MCF 10A (cell line): Measurements from ENCODE around the gene CA10. TPM values are rescaled to one million over a fixed set of nuclear protein-coding genes. Genes with fewer than 3 reads are reported as not detected.

Experiments used
- BruUV-seq: library from RNA; stranded (reverse); fragments of 400-500 nt; replicated peaks from 2 replicates; lab custom pipeline; 2021; lab: Mats Ljungman, UMichigan
- CTCF ChIA-PET: fragments of 300-600 bp; sonication (Branson Sonifier 250); formaldehyde crosslinking; extraction: SDS; loops from one replicate; lab custom pipeline; 2021; ENCODE audit warnings: antibody characterized with exemption, inconsistent platforms; lab: Yijun Ruan, JAX
- POLR2A ChIA-PET: fragments of 300-600, 350-650 bp; sonication (Branson Sonifier 250); formaldehyde crosslinking; extraction: SDS; loops from one replicate; lab custom pipeline; 2020; ENCODE audit warnings: antibody characterized with exemption, inconsistent platforms; lab: Yijun Ruan, JAX
- DNase-seq: peaks from one replicate; pipeline ENCODE4 v3.0.0-alpha.2; 2018; ENCODE audit not compliant: unreplicated experiment
- H3K27ac Mint-ChIP-seq: one replicate; pipeline ENCODE4 v1.8.0; 2022; ENCODE audit warnings: mild to moderate bottlenecking, low read depth, mixed read lengths; ENCODE audit not compliant: unreplicated experiment
- H3K27me3 Mint-ChIP-seq: one replicate; pipeline ENCODE4 v1.8.0; 2022; ENCODE audit warnings: mixed read lengths; ENCODE audit not compliant: insufficient read depth, unreplicated experiment
- H3K36me3 Mint-ChIP-seq: one replicate; pipeline ENCODE4 v1.8.0; 2022; ENCODE audit warnings: mild to moderate bottlenecking, moderate library complexity, mixed read lengths; ENCODE audit not compliant: insufficient read depth, unreplicated experiment
- H3K4me1 Mint-ChIP-seq: one replicate; pipeline ENCODE4 v1.8.0; 2022; ENCODE audit warnings: mixed read lengths; ENCODE audit not compliant: insufficient read depth, unreplicated experiment
- H3K4me3 Mint-ChIP-seq: one replicate; pipeline ENCODE4 v1.8.0; 2022; ENCODE audit warnings: mild to moderate bottlenecking, moderate library complexity, mixed read lengths; ENCODE audit not compliant: unreplicated experiment
- H3K9me3 Mint-ChIP-seq: one replicate; pipeline ENCODE4 v1.8.0; 2022; ENCODE audit warnings: mixed read lengths; ENCODE audit not compliant: unreplicated experiment
- intact Hi-C: fragments of 100-400 bp; cut with micrococcal nuclease; formaldehyde crosslinking; loops from 2 replicates; pipeline ENCODE4 v1.14.1; 2022
- total RNA-seq: library from RNA; stranded (reverse); gene quantifications from 2 replicates; pipeline ENCODE4 v1.2.3, GENCODE V29; 2022
- TF ChIP-seq, protein P1 (sequence below): fragments of 200-600 bp; IDR thresholded peaks from one replicate; pipeline ENCODE4 v1.8.0; 2022; ENCODE audit warnings: antibody characterized with exemption, mild to moderate bottlenecking; ENCODE audit not compliant: unreplicated experiment

The CA10 gene
- total RNA-seq, 1 experiment from 2014 or later, result not detected

DNA sequence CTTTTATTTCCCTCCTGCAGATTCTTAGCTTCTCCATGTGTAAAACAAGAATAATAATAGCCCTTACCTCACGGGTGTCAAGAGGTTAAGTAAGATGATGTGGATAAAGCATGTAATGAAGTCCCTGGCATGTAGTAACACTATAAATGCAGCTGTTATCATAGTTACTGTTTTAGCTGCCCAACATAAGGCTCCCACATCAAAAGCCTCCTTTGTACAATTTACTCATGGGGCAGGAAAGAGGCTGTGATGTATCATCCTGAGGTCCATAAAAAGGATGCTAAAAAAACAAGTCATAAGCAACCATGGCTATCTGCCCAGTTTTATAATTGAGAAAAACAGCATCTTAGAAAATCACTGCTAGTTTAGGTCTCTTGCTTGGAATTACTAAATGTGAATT, 339.7 kb downstream of the CA10 start:
- ChIA-PET POLR2A (no interaction called here), CTCF (interaction anchor here (1.2 to 1.7 kb wide), 3 partner anchors 53 to 289 kb away, joined by 3 to 5 read pairs (median 4); no protein-coding TSS in a partner anchor)
- Mint-ChIP-seq H3K36me3 (no peaks in the 10 kb centered on the region), H3K27ac (no peak overlapping the region), H3K4me3 (no peak overlapping the region), H3K4me1 (no peaks in the 10 kb centered on the region), H3K27me3 (no peaks in the 10 kb centered on the region), H3K9me3 (no peaks in the 10 kb centered on the region)
- DNase-seq, result no peak
- no TSS peak for BruUV-seq
- intact Hi-C loops, result no loop called here
- TF ChIP-seq, protein P1, sequence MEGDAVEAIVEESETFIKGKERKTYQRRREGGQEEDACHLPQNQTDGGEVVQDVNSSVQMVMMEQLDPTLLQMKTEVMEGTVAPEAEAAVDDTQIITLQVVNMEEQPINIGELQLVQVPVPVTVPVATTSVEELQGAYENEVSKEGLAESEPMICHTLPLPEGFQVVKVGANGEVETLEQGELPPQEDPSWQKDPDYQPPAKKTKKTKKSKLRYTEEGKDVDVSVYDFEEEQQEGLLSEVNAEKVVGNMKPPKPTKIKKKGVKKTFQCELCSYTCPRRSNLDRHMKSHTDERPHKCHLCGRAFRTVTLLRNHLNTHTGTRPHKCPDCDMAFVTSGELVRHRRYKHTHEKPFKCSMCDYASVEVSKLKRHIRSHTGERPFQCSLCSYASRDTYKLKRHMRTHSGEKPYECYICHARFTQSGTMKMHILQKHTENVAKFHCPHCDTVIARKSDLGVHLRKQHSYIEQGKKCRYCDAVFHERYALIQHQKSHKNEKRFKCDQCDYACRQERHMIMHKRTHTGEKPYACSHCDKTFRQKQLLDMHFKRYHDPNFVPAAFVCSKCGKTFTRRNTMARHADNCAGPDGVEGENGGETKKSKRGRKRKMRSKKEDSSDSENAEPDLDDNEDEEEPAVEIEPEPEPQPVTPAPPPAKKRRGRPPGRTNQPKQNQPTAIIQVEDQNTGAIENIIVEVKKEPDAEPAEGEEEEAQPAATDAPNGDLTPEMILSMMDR, result no peak

DNA sequence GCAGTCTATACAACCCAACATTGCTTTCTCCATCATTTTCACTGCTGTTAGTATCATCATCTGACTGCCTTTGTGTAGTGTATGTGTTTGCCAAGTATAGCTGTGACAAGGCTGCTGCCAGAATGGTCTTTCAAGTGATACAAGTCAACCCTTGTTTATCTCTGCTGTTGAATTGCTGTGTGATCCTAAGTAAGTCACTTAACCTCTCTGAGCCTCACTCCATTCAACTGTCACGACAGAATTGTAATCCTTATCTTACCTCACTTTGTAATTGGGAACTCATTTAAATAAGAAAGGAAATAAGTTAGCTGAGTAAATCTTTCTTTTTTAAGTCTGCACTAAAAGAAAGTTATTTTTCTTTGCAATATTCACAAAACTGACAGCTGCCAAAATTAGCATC, 340.6 kb downstream of the CA10 start:
- TF ChIP-seq, protein P1, result no peak
- POLR2A ChIA-PET, result no interaction called here
- Mint-ChIP-seq H3K27me3 (no peaks in the 10 kb centered on the region), H3K4me3 (no peak overlapping the region), H3K36me3 (no peaks in the 10 kb centered on the region), H3K27ac (no peak overlapping the region), H3K9me3 (no peaks in the 10 kb centered on the region), H3K4me1 (no peaks in the 10 kb centered on the region)
- intact Hi-C loops, result no loop called here
- DNase-seq, result no peak
- no TSS peak for BruUV-seq
- CTCF ChIA-PET, result interaction anchor here (1.2 to 1.7 kb wide), 2 partner anchors 52 to 54 kb away, joined by 4 to 5 read pairs; no protein-coding TSS in a partner anchor

DNA sequence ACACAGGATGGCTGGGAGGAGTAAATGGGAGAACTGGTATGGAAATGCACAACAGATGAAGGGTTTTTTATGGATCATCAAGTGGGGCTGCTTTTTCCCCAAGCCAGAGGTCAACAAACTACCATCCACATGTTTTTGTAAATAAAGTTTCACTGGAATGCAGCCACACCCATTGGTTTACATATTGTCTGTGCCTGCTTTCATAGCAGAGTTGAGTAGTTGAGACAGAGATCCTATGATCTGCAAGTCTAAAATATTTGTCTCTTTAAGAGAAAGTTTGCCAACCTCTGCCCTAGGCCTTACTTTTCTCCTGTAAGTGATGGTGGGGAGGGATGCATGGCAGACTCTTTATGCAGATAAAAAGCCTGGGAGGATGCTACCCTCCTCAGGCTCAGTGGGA, 341.4 kb downstream of the CA10 start:
- ChIA-PET POLR2A (no interaction called here), CTCF (no interaction called here)
- no TSS peak for BruUV-seq
- Mint-ChIP-seq H3K27ac (no peak overlapping the region), H3K9me3 (no peaks in the 10 kb centered on the region), H3K27me3 (no peaks in the 10 kb centered on the region), H3K36me3 (no peaks in the 10 kb centered on the region), H3K4me3 (no peak overlapping the region), H3K4me1 (no peaks in the 10 kb centered on the region)
- no peak for DNase-seq
- intact Hi-C loops, result no loop called here
- TF ChIP-seq, protein P1, result no peak

DNA sequence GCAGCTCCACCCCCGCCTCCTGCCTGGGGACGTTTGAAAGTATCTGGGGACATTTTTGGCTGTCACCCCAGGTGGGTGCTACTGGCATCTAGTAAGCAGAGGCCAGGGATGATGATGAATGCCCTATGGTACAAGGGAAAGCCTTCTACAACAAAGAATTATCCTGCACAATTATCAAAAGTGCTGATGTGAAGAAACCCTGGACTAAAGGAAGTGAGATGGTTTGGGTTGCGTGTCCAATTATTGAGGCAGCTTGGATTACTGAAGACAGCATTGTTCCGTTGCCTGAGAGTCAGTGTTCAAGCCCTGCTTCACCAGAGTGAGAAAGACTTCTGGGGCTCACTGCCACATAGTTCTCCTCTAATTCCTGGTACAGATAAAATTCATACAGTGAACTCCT, 343.4 kb downstream of the CA10 start:
- H3K27ac Mint-ChIP-seq, result no peak overlapping the region
- intact Hi-C loops, result no loop called here
- no peaks in the 10 kb centered on the region for H3K36me3 Mint-ChIP-seq
- no TSS peak for BruUV-seq
- ChIA-PET POLR2A (no interaction called here), CTCF (no interaction called here)
- DNase-seq, result no peak
- TF ChIP-seq, protein P1, result no peak
- no peaks in the 10 kb centered on the region for H3K4me1 Mint-ChIP-seq
- no peaks in the 10 kb centered on the region for H3K27me3 Mint-ChIP-seq
- no peak overlapping the region for H3K4me3 Mint-ChIP-seq
- H3K9me3 Mint-ChIP-seq, result no peaks in the 10 kb centered on the region
